Activated naive CD8-positive, alpha-beta T cell treated with anti-CD3 and anti-CD28 coated beads, Interleukin-2, amount 50 U/mL, for 24 hours (primary cell): ENCODE measurements around the gene CREBRF.
"Not testable (repeated sequence)": the region's sequence is repeated elsewhere in the genome, so short reads cannot be mapped to it uniquely, and the experiment has no call there.

ENCODE experiments used
- ATAC-seq: fragments of 150-1000 bp; cut with Tn5 transposase; one replicate; pipeline ENCODE4 v1.10.0; 2021
- DNase-seq: peaks from one replicate; pipeline ENCODE4 v3.0.0; 2021
- H3K27ac Mint-ChIP-seq: one replicate; pipeline ENCODE4 v1.8.0; 2021; ENCODE audit warnings: mild to moderate bottlenecking, mixed read lengths
- H3K27me3 Mint-ChIP-seq: one replicate; pipeline ENCODE4 v1.8.0; 2021; ENCODE audit warnings: mixed read lengths
- H3K36me3 Mint-ChIP-seq: one replicate; pipeline ENCODE4 v1.8.0; 2021; ENCODE audit warnings: low read depth, mixed read lengths
- H3K4me1 Mint-ChIP-seq: one replicate; pipeline ENCODE4 v1.8.0; 2021; ENCODE audit warnings: mixed read lengths
- H3K4me3 Mint-ChIP-seq: one replicate; pipeline ENCODE4 v1.8.0; 2021; ENCODE audit warnings: mild to moderate bottlenecking, moderate library complexity, mixed read lengths
- H3K9me3 Mint-ChIP-seq: one replicate; pipeline ENCODE4 v1.8.0; 2021; ENCODE audit warnings: mixed read lengths

The CREBRF gene

GRCh38 chr5:173025651-173026050 lies 30.5 kb upstream of the CREBRF start:
- Mint-ChIP-seq H3K36me3 (peaks cover 32% of the 10 kb centered on the region), H3K27me3 (no peaks in the 10 kb centered on the region), H3K27ac (no peak overlapping the region), H3K4me1 (peaks cover 6% of the 10 kb centered on the region), H3K9me3 (no peaks in the 10 kb centered on the region), H3K4me3 (no peak overlapping the region)
- DNase-seq (no peak), ATAC-seq (no peak)

DNA sequence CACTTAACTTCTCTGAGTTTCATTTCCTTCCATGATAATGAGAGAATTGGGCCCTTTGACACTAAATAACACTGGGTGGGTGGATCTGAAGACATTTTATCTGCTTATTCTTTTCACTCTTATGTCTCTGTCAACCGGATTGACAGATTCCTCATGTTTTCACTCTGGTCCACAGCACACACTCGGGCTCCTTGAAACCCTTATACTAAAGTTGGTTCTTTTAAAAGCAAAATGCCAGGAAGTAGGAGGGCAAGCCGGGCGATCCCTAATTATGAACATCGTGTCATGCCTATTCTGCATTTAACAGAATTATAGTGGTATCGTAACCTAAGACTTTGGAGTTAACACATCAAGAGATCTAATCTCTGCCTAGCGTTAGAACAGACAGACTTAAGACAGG lies 28.2 kb upstream of the CREBRF start:
- H3K27ac Mint-ChIP-seq: no peak overlapping the region
- no peaks in the 10 kb centered on the region for H3K9me3 Mint-ChIP-seq
- peaks cover 12% of the 10 kb centered on the region for H3K36me3 Mint-ChIP-seq
- DNase-seq (no peak), ATAC-seq (no peak)
- H3K27me3 Mint-ChIP-seq: no peaks in the 10 kb centered on the region
- no peak overlapping the region for H3K4me3 Mint-ChIP-seq
- peaks cover 7% of the 10 kb centered on the region for H3K4me1 Mint-ChIP-seq

DNA sequence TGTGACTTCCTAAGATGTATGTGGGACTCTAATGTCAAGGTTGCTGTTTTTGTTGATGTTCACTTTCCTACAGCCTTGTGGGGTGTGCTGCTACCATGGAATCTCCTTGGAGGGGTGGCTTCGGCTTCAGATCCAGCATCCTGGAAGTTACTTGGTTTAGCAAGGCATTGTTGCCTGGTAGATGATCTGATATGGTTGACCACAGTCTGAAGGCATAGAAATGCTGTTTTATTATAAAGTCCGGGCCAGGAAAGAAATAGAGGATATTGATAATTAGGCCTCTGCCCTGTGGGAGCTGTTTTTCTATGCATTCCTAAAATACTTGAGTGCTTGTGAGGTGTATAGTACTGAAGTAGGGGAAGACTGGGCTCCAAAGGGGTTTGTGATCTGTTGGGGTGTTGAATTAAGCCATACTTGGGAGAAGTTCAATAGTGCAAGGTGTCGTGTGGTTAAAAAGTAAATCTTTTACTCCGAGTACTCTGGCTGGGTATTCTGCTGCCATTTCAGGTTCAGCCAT lies 27.3 kb upstream of the CREBRF start:
- H3K36me3 Mint-ChIP-seq: peaks cover 7% of the 10 kb centered on the region
- no peak overlapping the region for H3K27ac Mint-ChIP-seq
- no peak overlapping the region for H3K4me3 Mint-ChIP-seq
- H3K4me1 Mint-ChIP-seq: peaks cover 15% of the 10 kb centered on the region
- H3K27me3 Mint-ChIP-seq: no peaks in the 10 kb centered on the region
- DNase-seq (no peak), ATAC-seq (no peak)
- no peaks in the 10 kb centered on the region for H3K9me3 Mint-ChIP-seq

DNA sequence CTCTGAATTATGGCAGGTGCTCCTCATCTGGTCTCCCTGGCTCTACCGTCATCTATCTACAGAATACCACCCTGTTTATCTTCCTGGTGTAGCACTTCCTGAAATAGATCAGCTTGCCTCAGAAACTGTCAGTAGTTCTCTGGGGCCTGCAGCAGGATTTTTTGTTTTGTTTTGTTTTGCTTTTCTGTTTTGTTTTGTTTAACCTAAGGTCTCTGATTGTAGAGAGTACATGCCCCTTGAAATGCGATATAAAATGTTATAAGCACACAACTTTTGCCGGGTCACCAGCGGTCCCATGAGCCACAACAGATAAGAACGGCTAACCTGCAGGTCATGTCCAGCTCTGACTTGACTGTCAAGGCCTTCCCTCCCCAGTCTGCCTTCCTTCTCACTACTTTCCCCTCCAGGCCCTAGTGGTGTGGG lies 26.6 kb upstream of the CREBRF start:
- ATAC-seq: no peak
- Mint-ChIP-seq H3K36me3 (peaks cover 10% of the 10 kb centered on the region), H3K27ac (no peak overlapping the region), H3K4me1 (peaks cover 18% of the 10 kb centered on the region), H3K4me3 (no peak overlapping the region), H3K27me3 (no peaks in the 10 kb centered on the region), H3K9me3 (no peaks in the 10 kb centered on the region)
- no peak for DNase-seq

DNA sequence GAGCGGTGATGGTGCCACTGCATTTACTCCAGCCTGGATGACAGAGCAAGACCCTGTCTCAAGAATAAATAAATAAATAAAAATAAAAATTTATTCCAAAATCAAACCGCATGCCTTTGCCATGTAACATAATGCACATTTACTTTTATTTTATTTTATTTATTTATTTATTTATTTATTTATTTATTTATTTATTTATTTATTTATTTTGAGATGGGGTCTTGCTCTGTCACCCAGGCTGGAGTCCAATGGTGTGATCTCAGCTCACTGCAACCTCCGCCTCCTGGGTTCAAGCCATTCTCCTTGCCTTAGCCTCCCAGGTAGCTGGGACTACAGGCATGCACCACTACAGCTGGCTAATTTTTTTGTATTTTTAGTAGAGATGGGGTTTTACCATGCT lies 24.1 kb upstream of the CREBRF start:
- H3K27me3 Mint-ChIP-seq, H3K4me3 Mint-ChIP-seq, H3K9me3 Mint-ChIP-seq, ATAC-seq, H3K27ac Mint-ChIP-seq, DNase-seq: not testable (repeated sequence)
- H3K36me3 Mint-ChIP-seq: peaks cover 23% of the 10 kb centered on the region
- H3K4me1 Mint-ChIP-seq: peaks cover 40% of the 10 kb centered on the region

- H3K27ac Mint-ChIP-seq: no peak overlapping the region
- H3K9me3 Mint-ChIP-seq: no peaks in the 10 kb centered on the region
- no peak for DNase-seq
- no peaks in the 10 kb centered on the region for H3K27me3 Mint-ChIP-seq
- H3K4me3 Mint-ChIP-seq: no peak overlapping the region
- peaks cover 23% of the 10 kb centered on the region for H3K36me3 Mint-ChIP-seq
- ATAC-seq: no peak
- peaks cover 44% of the 10 kb centered on the region for H3K4me1 Mint-ChIP-seq
Observed at GRCh38 chr5:173032730-173033129, 23.4 kb upstream of the CREBRF start.

- Mint-ChIP-seq H3K27me3 (no peaks in the 10 kb centered on the region), H3K9me3 (no peaks in the 10 kb centered on the region), H3K36me3 (peaks cover 23% of the 10 kb centered on the region), H3K4me1 (peaks cover 49% of the 10 kb centered on the region), H3K27ac (no peak overlapping the region), H3K4me3 (no peak overlapping the region)
- no peak for ATAC-seq
- DNase-seq: no peak
Observed at GRCh38 chr5:173033923-173034322, 22.2 kb upstream of the CREBRF start.

- peak overlapping the region; percentile 90 for H3K27ac Mint-ChIP-seq
- peaks cover 23% of the 10 kb centered on the region for H3K36me3 Mint-ChIP-seq
- ATAC-seq: peak; percentile 3
- no peaks in the 10 kb centered on the region for H3K27me3 Mint-ChIP-seq
- peaks cover 61% of the 10 kb centered on the region for H3K4me1 Mint-ChIP-seq
- no peaks in the 10 kb centered on the region for H3K9me3 Mint-ChIP-seq
- peak overlapping the region; percentile 69 for H3K4me3 Mint-ChIP-seq
- peak; percentile 24 for DNase-seq
Observed at GRCh38 chr5:173035904-173036707, 20.0 kb upstream of the CREBRF start.

DNA sequence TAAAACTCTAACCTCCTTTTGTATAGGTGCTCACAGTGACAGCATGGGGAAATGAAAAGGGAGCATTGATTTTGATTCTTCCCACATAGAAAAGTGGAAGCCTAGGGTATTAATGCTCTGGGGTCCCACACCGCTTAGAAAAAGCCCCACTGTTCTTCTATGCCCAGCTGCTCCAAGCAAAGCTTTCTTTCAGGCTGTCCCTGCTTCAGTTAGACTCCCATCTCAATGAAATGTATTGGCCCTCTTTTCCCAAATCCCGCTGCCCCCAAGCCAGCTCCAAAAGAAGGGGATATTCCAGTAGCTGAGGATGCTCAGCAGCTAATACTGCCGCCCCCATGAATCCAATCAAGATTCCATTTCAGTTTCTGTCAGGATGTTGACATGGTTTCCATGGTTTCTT lies 17.0 kb upstream of the CREBRF start:
- no peaks in the 10 kb centered on the region for H3K27me3 Mint-ChIP-seq
- peak overlapping the region; percentile 68 for H3K27ac Mint-ChIP-seq
- H3K9me3 Mint-ChIP-seq: no peaks in the 10 kb centered on the region
- H3K4me3 Mint-ChIP-seq: no peak overlapping the region
- DNase-seq (no peak), ATAC-seq (no peak)
- peaks cover 20% of the 10 kb centered on the region for H3K36me3 Mint-ChIP-seq
- H3K4me1 Mint-ChIP-seq: peaks cover 49% of the 10 kb centered on the region

DNA sequence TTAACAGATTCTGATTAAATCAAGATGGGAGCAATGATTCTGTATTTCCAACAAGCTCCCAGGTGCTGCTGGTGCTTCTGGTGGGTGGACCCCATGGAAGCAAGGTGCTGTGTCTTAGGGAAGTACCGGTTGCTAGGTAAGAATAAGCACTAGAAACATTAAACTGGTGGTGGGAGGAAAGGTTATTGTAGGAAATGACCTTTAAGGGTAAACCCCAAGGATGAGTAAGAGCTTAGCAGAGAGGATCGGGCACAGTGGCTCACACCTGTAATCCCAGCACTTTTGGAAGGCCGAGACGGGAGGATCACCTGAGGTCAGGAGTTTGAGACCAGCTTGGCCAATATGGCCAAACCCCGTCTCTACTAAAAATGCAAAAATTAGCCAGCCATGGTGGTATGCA lies 16.2 kb upstream of the CREBRF start:
- Mint-ChIP-seq H3K36me3 (peaks cover 12% of the 10 kb centered on the region), H3K9me3 (no peaks in the 10 kb centered on the region), H3K27ac (peak overlapping the region; percentile 18), H3K4me3 (no peak overlapping the region), H3K27me3 (no peaks in the 10 kb centered on the region), H3K4me1 (peaks cover 42% of the 10 kb centered on the region)
- ATAC-seq (peak; percentile 52), DNase-seq (no peak)

- H3K4me1 Mint-ChIP-seq: peaks cover 21% of the 10 kb centered on the region
- no peaks in the 10 kb centered on the region for H3K36me3 Mint-ChIP-seq
- no peak overlapping the region for H3K4me3 Mint-ChIP-seq
- DNase-seq (no peak), ATAC-seq (no peak)
- H3K27ac Mint-ChIP-seq: no peak overlapping the region
- H3K27me3 Mint-ChIP-seq: no peaks in the 10 kb centered on the region
- no peaks in the 10 kb centered on the region for H3K9me3 Mint-ChIP-seq
Observed at GRCh38 chr5:173041881-173042762, 14.0 kb upstream of the CREBRF start.

DNA sequence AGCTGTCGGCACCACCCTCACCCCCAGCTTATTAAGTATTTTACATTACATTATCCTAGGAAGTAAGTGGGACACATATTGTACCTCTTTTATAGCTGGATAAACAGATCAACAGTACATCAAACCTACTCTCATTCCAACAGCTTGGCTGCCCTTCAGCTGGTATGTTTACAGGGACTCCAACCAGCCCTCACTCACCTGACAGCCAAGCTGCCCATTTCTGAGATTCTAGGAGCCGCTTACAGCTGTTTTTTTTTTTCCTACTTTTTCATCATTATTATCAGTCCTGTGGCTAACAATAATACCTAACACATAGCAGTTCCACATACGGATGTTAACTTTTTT lies 13.4 kb upstream of the CREBRF start:
- no peaks in the 10 kb centered on the region for H3K36me3 Mint-ChIP-seq
- peaks cover 18% of the 10 kb centered on the region for H3K4me1 Mint-ChIP-seq
- no peak for DNase-seq
- H3K27ac Mint-ChIP-seq: no peak overlapping the region
- no peak for ATAC-seq
- H3K4me3 Mint-ChIP-seq: no peak overlapping the region
- no peaks in the 10 kb centered on the region for H3K9me3 Mint-ChIP-seq
- no peaks in the 10 kb centered on the region for H3K27me3 Mint-ChIP-seq

DNA sequence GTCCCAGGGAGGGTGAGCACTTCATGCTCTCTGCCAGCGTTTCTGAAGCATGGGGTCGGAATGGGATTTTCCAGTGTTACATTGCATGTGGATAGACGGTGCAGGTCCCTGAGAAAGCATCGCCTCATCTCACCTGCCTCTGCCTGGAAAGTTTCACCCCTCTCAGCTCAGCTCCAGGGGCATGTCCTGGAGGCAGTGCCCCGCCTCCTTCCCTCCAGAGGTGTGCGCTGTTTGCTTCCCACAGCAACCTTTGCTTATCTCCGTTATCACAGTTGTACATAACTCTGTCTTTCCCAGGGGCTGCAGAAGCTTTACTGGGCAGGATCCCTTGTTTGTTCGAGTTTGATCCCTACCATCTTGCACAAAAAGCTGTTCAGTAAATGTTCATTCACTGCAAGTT lies 10.7 kb upstream of the CREBRF start:
- DNase-seq (no peak), ATAC-seq (no peak)
- Mint-ChIP-seq H3K27me3 (no peaks in the 10 kb centered on the region), H3K36me3 (no peaks in the 10 kb centered on the region), H3K9me3 (no peaks in the 10 kb centered on the region), H3K4me3 (no peak overlapping the region), H3K27ac (no peak overlapping the region), H3K4me1 (no peaks in the 10 kb centered on the region)

GRCh38 chr5:173047096-173047837 lies 8.9 kb upstream of the CREBRF start:
- H3K27ac Mint-ChIP-seq, H3K27me3 Mint-ChIP-seq, H3K4me1 Mint-ChIP-seq, ATAC-seq, H3K4me3 Mint-ChIP-seq, DNase-seq, H3K36me3 Mint-ChIP-seq, H3K9me3 Mint-ChIP-seq: not testable (repeated sequence)
